Measurements from ENCODE around the gene WASL. TPM values are rescaled to one million over a fixed set of nuclear protein-coding genes. Genes with fewer than 3 reads are reported as not detected.

The WASL gene
- total RNA-seq, 1 experiment from 2014 or later: 34.4 TPM

DNA sequence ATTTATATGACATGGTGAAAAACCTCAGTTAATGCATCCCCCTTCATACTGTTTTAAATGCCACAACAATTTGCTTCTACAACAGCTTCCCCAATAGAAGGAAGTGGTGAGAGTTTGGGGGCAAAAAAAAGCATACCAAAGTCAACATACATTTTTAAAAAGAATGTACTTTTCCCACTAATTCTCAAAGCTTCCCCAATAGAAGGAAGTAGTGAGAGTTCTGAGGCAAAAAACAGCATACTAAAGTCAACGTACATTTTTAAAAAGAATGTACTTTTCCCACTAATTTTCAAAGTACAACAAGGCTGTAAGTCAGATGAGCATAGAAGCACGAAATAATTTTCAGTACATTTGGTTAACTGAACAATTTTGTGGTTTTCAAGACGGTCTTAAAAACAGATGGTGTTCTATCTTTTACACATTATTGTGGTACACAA lies 24.0 kb downstream of the WASL start:
- POLR2A ChIA-PET: no interaction called here

GRCh38 chr7:123723913-123724312 lies 24.9 kb downstream of the WASL start:
- Mint-ChIP-seq H3K36me3 (peaks cover 12% of the 10 kb centered on the region), H3K9me3 (peaks cover 15% of the 10 kb centered on the region), H3K27ac (0 out of 2 replicates have a peak overlapping the region, but pooled peaks have one; percentile 51), H3K4me3 (no peak overlapping the region), H3K27me3 (ENCODE audit: low read depth) (no peaks in the 10 kb centered on the region), H3K4me1 (peaks cover 53% of the 10 kb centered on the region)
- DNase-seq (ENCODE audit: low spot score) (no peak), ATAC-seq (no peak)
- ChIA-PET POLR2A (interaction anchor here (1.3 kb wide), 1 partner anchor 25 kb away, joined by 4 read pairs; the partner anchor contains the start of gene WASL), CTCF (interaction anchor here (1.3 to 1.4 kb wide), 2 partner anchors 23 to 41 kb away, joined by 6 to 8 read pairs; no protein-coding TSS in a partner anchor)
- TF ChIP-seq ZBTB21 (CRISPR knock-in tag; IDR thresholded peaks at IDR 0.05; ENCODE audit: borderline replicate concordance): no peak
- no peak for TF ChIP-seq PRRX2 (CRISPR knock-in tag; IDR thresholded peaks at IDR 0.05)
- TF ChIP-seq ZNF232 (CRISPR knock-in tag; IDR thresholded peaks at IDR 0.05): no peak
- TF ChIP-seq EMX1 (CRISPR knock-in tag; IDR thresholded peaks at IDR 0.05): no peak
- TF ChIP-seq ESRRA (CRISPR knock-in tag; IDR thresholded peaks at IDR 0.05; ENCODE audit: borderline replicate concordance): no peak
- TF ChIP-seq SOX15 (CRISPR knock-in tag; IDR thresholded peaks at IDR 0.05): no peak
- no peak for TF ChIP-seq RORB (CRISPR knock-in tag; IDR thresholded peaks at IDR 0.05)
- no peak for TF ChIP-seq SMAD3 (CRISPR knock-in tag; IDR thresholded peaks at IDR 0.05; ENCODE audit: borderline replicate concordance)
- no peak for TF ChIP-seq E2F1 (CRISPR knock-in tag; IDR thresholded peaks at IDR 0.05)
- TF ChIP-seq TEAD4 (CRISPR knock-in tag; IDR thresholded peaks at IDR 0.05): no peak
- no peak for TF ChIP-seq ZNF138 (CRISPR knock-in tag; conservative IDR thresholded peaks at IDR 0.05)
- TF ChIP-seq, protein P1, sequence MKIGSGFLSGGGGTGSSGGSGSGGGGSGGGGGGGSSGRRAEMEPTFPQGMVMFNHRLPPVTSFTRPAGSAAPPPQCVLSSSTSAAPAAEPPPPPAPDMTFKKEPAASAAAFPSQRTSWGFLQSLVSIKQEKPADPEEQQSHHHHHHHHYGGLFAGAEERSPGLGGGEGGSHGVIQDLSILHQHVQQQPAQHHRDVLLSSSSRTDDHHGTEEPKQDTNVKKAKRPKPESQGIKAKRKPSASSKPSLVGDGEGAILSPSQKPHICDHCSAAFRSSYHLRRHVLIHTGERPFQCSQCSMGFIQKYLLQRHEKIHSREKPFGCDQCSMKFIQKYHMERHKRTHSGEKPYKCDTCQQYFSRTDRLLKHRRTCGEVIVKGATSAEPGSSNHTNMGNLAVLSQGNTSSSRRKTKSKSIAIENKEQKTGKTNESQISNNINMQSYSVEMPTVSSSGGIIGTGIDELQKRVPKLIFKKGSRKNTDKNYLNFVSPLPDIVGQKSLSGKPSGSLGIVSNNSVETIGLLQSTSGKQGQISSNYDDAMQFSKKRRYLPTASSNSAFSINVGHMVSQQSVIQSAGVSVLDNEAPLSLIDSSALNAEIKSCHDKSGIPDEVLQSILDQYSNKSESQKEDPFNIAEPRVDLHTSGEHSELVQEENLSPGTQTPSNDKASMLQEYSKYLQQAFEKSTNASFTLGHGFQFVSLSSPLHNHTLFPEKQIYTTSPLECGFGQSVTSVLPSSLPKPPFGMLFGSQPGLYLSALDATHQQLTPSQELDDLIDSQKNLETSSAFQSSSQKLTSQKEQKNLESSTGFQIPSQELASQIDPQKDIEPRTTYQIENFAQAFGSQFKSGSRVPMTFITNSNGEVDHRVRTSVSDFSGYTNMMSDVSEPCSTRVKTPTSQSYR (CRISPR knock-in tag; IDR thresholded peaks at IDR 0.05): no peak

More for the DNA sequence above, 24.0 kb downstream of the WASL start:
- ATAC-seq (no peak), DNase-seq (ENCODE audit: low spot score) (no peak)
- TF ChIP-seq ZNF416 (CRISPR knock-in tag; IDR thresholded peaks at IDR 0.05): no peak
- no peak for TF ChIP-seq JUN (CRISPR knock-in tag; IDR thresholded peaks at IDR 0.05)
- no peak for TF ChIP-seq CREM (CRISPR knock-in tag; IDR thresholded peaks at IDR 0.05)
- no peak for TF ChIP-seq MLX (CRISPR knock-in tag; IDR thresholded peaks at IDR 0.05)
- TF ChIP-seq, protein P2, sequence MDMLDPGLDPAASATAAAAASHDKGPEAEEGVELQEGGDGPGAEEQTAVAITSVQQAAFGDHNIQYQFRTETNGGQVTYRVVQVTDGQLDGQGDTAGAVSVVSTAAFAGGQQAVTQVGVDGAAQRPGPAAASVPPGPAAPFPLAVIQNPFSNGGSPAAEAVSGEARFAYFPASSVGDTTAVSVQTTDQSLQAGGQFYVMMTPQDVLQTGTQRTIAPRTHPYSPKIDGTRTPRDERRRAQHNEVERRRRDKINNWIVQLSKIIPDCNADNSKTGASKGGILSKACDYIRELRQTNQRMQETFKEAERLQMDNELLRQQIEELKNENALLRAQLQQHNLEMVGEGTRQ (CRISPR knock-in tag; IDR thresholded peaks at IDR 0.05): no peak
- TF ChIP-seq TEAD4 (CRISPR knock-in tag; IDR thresholded peaks at IDR 0.05): no peak
- no peak for TF ChIP-seq NR3C1 (CRISPR knock-in tag; conservative IDR thresholded peaks at IDR 0.05; ENCODE audit: low read depth)
- TF ChIP-seq ZNF532 (CRISPR knock-in tag; IDR thresholded peaks at IDR 0.05; ENCODE audit: borderline replicate concordance): no peak
- H3K27me3 Mint-ChIP-seq (ENCODE audit: low read depth): no peaks in the 10 kb centered on the region
- H3K4me3 Mint-ChIP-seq: no peak overlapping the region
- H3K36me3 Mint-ChIP-seq: peaks cover 3% of the 10 kb centered on the region; the same call in 1 of the 2 replicates
- peaks cover 5% of the 10 kb centered on the region for H3K9me3 Mint-ChIP-seq
- peaks cover 50% of the 10 kb centered on the region for H3K4me1 Mint-ChIP-seq
- CTCF ChIA-PET: no interaction called here
- 0 out of 2 replicates have a peak overlapping the region, but pooled peaks have one; percentile 70 for H3K27ac Mint-ChIP-seq
